GM12872 (cell line): ENCODE measurements around the gene TCF7.

ENCODE experiments used
- TF ChIP-seq, protein P1 (sequence below): IDR thresholded peaks from 3 replicates; pipeline ENCODE4 v1.5.1; 2011; ENCODE audit warnings: low read depth, mild to moderate bottlenecking, low read length, moderate library complexity; ENCODE audit not compliant: insufficient read depth

The TCF7 gene

DNA sequence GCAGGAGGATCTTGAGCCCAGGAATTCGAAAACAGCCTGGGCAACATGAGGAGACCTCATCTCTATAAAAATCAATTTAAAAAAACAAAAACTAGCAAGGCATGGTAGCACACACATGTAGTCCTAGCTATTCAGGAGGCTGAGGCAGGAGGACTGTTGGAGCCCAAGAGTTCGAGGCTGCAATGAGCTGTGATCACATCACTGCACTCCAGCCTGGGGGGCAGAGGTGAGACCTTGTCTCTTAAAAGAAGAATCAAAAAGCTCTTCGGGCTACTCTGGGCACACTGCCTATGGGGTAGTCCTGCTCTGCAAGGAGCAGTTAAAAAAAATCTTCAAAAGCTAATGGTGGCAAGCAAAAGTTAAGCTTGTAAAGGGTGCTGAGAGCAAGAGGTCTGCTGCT, 38.8 kb downstream of the TCF7 start:
- TF ChIP-seq, protein P1, sequence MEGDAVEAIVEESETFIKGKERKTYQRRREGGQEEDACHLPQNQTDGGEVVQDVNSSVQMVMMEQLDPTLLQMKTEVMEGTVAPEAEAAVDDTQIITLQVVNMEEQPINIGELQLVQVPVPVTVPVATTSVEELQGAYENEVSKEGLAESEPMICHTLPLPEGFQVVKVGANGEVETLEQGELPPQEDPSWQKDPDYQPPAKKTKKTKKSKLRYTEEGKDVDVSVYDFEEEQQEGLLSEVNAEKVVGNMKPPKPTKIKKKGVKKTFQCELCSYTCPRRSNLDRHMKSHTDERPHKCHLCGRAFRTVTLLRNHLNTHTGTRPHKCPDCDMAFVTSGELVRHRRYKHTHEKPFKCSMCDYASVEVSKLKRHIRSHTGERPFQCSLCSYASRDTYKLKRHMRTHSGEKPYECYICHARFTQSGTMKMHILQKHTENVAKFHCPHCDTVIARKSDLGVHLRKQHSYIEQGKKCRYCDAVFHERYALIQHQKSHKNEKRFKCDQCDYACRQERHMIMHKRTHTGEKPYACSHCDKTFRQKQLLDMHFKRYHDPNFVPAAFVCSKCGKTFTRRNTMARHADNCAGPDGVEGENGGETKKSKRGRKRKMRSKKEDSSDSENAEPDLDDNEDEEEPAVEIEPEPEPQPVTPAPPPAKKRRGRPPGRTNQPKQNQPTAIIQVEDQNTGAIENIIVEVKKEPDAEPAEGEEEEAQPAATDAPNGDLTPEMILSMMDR, result no peak

DNA sequence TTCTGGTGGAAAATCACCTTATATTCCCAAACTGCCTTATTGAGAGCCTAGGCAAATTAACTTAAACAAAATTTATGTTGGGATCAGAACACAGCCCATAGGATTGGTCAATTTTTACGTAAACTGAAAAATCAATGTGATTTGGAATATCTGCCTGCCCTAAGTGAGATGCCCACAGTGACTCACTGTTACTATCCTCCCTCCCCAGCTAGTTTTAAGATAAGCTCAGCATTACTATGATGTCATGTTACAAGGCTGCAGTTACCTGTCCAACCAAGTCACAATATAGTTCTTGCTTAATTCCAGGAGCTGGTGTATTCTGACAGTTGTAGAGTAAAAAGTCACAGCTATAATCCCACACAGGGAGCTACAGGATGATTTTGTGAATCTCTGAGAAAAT, 39.2 kb downstream of the TCF7 start:
- TF ChIP-seq, protein P1, result no peak

DNA sequence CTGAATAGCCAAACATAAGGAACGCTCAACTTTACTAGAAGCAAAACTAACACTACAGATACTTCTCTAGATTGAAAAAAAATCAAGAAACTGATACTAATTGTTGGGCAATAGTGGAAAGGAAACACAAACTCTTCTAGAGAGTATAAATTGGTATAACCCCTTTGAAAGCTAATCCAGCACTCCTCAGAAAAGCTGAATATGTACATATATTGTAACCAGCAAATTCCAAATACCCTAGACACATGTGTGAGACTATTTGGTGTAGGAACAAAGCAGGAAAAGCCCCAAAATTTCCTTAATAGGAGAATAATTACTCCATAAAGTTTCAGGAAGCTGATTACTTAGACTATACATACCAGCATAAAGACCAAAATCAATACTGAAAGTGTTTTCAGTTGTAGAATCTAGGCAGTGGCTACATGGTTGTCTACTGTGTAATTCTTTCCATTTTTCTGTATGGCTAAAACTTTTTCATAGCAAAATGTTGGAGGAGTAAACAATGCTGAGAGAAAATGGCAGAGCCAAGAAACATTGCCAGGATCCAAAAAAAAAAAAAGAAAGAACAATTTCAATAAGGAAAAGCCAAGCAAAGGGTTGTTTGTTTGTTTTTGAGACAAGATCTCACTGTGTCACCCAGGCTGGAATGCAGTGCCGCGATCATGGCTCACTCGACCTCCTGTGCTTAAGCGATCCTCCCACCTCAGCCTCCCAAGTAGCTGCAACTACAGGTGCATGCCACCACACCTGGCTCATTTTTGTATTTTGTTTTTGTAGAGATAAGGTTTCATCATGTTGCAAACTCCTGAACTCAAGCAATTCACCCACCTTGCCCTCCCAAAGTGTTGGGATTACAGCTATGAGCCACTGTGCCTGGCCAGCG, 47.3 kb downstream of the TCF7 start:
- TF ChIP-seq, protein P1, result no peak

DNA sequence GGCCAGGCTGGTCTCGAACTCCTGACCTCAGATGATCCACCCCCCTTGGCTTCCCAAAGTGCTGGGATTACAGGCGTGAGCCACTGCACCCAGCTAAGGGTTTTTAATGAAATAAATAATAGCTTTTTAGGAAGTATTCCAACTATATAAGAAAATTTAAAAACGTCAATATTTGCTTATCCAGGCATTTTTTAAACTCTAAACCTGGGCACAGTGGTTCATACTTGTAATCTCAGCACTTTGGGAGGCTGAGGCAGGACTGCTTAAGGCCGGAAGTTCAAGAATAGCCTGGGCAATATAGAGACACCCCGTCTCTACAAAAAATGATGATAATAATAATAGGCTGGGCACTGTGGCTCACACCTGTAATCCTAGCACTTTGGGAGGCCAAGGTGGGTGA, 48.1 kb downstream of the TCF7 start:
- TF ChIP-seq, protein P1, result no peak

DNA sequence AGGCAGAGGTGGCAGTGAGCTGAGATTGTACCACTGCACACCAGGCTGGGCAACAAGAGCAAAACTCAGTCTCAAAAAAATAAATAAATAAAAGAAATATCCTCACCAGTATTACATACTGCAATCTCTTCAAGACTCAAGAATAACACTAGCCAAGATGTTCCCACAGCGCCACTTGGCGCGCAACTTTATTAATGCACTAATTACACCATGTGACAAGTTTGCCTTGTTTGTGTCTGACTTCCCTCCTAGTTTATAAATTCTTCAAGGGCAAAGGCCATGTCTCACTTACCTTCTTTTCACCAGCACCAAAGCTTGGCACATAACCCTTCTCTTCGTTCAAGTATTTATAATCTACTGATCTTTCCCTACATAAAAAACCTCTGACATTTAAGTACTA, 57.5 kb downstream of the TCF7 start:
- TF ChIP-seq, protein P1, result no peak

DNA sequence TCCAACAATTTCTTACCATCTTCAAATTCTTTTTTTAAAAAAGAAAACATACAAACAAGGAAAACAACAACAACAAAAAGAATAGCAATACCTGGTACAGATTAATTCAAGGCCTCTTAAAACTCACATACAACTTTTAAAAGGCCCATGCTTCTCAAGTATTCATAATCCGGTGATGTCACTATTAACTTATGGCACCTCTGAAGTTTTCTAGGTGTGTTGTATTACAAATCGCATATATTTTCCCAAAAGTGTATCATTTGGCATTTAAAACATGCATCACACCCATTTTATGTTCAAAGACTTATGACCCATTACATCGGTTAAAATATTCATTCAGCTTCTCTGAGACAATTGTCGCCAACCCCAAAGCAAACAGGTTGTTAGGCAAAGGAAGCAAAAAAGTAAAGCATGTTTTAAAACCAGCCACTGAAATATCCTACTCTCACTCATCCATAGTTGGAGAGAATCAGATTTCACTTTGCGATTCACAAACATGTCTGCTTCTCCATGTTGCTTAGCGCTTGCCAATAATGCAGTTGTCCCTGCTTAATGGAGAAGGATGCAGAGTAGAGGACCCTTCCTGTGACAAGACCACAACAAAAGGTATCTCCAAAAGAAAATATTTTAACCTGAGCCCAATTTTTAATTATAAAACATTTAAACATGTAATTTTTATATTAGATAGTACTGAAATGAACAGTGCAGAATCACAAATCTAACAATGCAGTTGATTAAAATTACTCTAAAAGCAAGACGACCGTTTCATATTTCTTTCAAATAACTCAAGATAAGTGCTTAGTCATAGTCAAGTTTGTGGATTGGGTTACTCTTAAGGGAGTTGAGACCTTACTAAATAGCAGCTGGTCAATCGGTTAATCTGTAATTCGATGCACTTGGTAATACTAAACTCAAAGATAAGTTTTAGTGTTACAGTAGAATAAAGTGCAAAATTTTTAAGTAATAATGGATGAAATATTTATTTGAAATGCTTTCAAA, 60.7 kb downstream of the TCF7 start:
- TF ChIP-seq, protein P1, result no peak

DNA sequence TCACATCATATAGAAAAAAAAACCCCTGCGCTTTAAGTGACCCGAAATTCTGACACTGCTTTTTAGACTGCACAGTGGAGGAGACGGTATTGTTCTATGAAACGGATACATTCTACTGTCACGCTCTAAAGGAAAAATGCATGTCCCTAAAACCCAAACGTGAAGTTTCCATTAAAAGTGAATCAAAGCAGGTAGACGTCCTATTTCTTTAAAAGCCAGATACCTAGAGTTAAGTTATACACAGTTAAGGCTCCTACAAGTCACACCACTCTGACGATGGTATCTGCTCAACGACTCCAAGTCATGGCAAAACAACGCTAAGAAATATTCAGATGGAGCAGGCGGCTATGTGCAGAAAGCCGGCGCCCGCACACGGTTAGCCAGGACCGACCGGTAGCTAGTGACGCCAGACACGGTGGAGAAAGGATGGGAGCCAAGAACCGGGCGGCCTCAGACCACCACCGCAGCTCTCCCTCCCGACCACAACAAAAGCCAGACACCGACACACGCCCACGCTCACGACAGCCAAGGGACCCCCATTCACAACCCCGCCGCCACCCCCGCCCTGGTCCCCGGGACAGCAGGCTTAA, 61.5 kb downstream of the TCF7 start:
- TF ChIP-seq, protein P1, result no peak
